NB4 (cell line): ENCODE results near the gene CHSY1.
A peak's percentile ranks its signal among the peaks of the same experiment; 100 is the strongest.

Experiments
- DNase-seq: peaks from one replicate; pipeline ENCODE4 v3.0.0; 2010; ENCODE audit warnings: low read depth
- H3K4me3 ChIP-seq: one replicate; pipeline ENCODE4 v1.5.1; 2011; ENCODE audit warnings: mild to moderate bottlenecking, low read depth, low read length, moderate library complexity
- CTCF ChIP-seq: IDR thresholded peaks from one replicate; pipeline ENCODE4 v1.5.1; 2012; ENCODE audit warnings: low read depth, low read length
- MAX ChIP-seq: IDR thresholded peaks from 2 replicates; pipeline ENCODE4 v1.6.1; 2011; ENCODE audit warnings: low read depth, low read length
- MYC ChIP-seq: IDR thresholded peaks from 2 replicates; pipeline ENCODE4 v1.6.1; 2011; ENCODE audit warnings: low read depth, low read length
- POLR2A ChIP-seq: IDR thresholded peaks from 2 replicates; pipeline ENCODE4 v1.6.1; 2011; ENCODE audit warnings: mild to moderate bottlenecking; ENCODE audit not compliant: insufficient read length; ENCODE audit errors: extremely low read depth

The CHSY1 gene

GRCh38 chr15:101201411-101202174 lies 50.3 kb downstream of the CHSY1 start:
- DNase-seq, result peak; percentile 91
- no peak overlapping the region for H3K4me3 ChIP-seq
- TF ChIP-seq MAX (no peak), CTCF (no peak), MYC (no peak), POLR2A (no peak)

- TF ChIP-seq POLR2A (no peak), CTCF (no peak), MAX (no peak), MYC (no peak)
- no peak overlapping the region for H3K4me3 ChIP-seq
- no peak for DNase-seq
Measured at GRCh38 chr15:101200181-101200580, 51.7 kb downstream of the CHSY1 start.

GRCh38 chr15:101198800-101199199 lies 53.0 kb downstream of the CHSY1 start:
- DNase-seq, result no peak
- no peak for TF ChIP-seq MYC
- TF ChIP-seq CTCF, result no peak
- no peak for TF ChIP-seq MAX
- TF ChIP-seq POLR2A, result no peak
- no peak overlapping the region for H3K4me3 ChIP-seq

GRCh38 chr15:101198031-101198575 lies 53.7 kb downstream of the CHSY1 start:
- no peak for TF ChIP-seq MYC
- no peak for TF ChIP-seq MAX
- TF ChIP-seq CTCF, result no peak
- no peak for TF ChIP-seq POLR2A
- no peak overlapping the region for H3K4me3 ChIP-seq
- no peak for DNase-seq

- TF ChIP-seq MAX, result no peak
- TF ChIP-seq MYC, result no peak
- TF ChIP-seq CTCF, result no peak
- no peak for TF ChIP-seq POLR2A
- no peak overlapping the region for H3K4me3 ChIP-seq
- DNase-seq, result no peak
Measured at GRCh38 chr15:101194546-101195125, 57.2 kb downstream of the CHSY1 start.
